Colonic mucosa (tissue), 4 donors: ENCODE measurements around the gene QPRT. TPM values are rescaled to one million over a fixed set of nuclear protein-coding genes. Genes with fewer than 3 reads are reported as not detected.
"Not testable (repeated sequence)": the region's sequence is repeated elsewhere in the genome, so short reads cannot be mapped to it uniquely, and the experiment has no call there.

ENCODE experiments used
- DNase-seq: peaks from one replicate; pipeline ENCODE4 v3.0.0-alpha.2; 2020
- H3K27ac ChIP-seq: fragments of 200-600 bp; one replicate; pipeline ENCODE4 v1.8.0; 2021
- H3K27me3 ChIP-seq: fragments of 200-600 bp; one replicate; pipeline ENCODE4 v1.8.0; 2021
- H3K36me3 ChIP-seq: fragments of 200-600 bp; one replicate; pipeline ENCODE4 v1.8.0; 2021
- H3K4me1 ChIP-seq: fragments of 200-600 bp; one replicate; pipeline ENCODE4 v1.8.0; 2021; ENCODE audit warnings: mild to moderate bottlenecking
- H3K4me3 ChIP-seq: fragments of 200-600 bp; one replicate; pipeline ENCODE4 v1.8.0; 2021
- H3K9ac ChIP-seq, 2 donors: one replicate each; pipeline ENCODE4 v1.7.0; 2013; ENCODE audit warnings: control low read depth in 2 of 2, low read depth in 2 of 2, low read length in 2 of 2
- H3K9me3 ChIP-seq: fragments of 200-600 bp; one replicate; pipeline ENCODE4 v1.8.0; 2021
- intact Hi-C: fragments of 100-400 bp; cut with DNase I; formaldehyde crosslinking; loops from one replicate; pipeline ENCODE4 v1.14.1; 2022
- total RNA-seq, 2 donors: library from RNA; stranded (reverse); fragmentation: NEBNext Ultra II Directional in 1 of 2; extraction: Animal tissue kit (Norgen Biotek cat#: 25700) in 1 of 2; gene quantifications; one replicate each; pipeline ENCODE4 v1.2.1, GENCODE V29; 2021
- TF ChIP-seq, protein P1 (sequence below): fragments of 200-600 bp; IDR thresholded peaks from one replicate; pipeline ENCODE4 v1.8.0; 2022; ENCODE audit warnings: antibody characterized with exemption, mild to moderate bottlenecking
- donor health status: healthy.
- donor health status: DM: no; HTN: no; CAD: no.
- donor health status: DM: no; HTN: no; CAD: no.

Gene QPRT
- total RNA-seq, 2 donors from 2014 or later: 54.7 to 102 TPM

DNA sequence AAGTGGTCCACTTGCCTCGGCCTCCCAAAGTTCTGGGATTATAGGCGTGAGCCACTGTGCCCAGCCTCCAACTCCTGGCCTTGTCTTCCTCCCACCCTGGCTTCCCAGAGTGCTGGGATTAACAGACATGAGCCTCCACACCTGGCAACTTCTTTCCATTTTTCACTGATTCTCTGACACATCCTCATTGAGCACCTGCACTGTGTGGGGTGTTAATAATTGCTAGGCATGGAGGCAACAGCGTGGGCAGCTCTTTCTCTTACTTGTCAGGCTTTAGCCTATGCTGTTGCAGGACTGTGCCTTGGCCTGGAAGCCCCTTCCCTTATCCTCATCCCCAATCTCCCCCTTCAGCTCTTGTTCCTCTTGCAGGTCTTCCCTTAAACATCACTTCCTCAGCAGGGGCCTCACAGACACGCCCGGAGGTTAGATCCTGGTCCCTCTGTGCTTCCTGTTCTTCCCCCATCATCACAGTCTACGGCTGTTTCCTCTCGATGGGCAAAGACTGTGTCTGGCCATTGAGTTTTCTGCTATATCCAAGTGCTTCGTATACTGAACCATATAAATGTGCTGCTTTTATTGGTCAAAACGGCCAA is 7.9 kb downstream of the QPRT start:
- Histone ChIP-seq H3K27ac (no peak overlapping the region), H3K9me3 (no peaks in the 10 kb centered on the region), H3K4me1 (no peaks in the 10 kb centered on the region), H3K9ac (no peak overlapping the region), H3K4me3 (no peak overlapping the region), H3K36me3 (no peaks in the 10 kb centered on the region), H3K27me3 (no peaks in the 10 kb centered on the region)
- DNase-seq: no peak
- intact Hi-C loops: no loop called here
- TF ChIP-seq, protein P1, sequence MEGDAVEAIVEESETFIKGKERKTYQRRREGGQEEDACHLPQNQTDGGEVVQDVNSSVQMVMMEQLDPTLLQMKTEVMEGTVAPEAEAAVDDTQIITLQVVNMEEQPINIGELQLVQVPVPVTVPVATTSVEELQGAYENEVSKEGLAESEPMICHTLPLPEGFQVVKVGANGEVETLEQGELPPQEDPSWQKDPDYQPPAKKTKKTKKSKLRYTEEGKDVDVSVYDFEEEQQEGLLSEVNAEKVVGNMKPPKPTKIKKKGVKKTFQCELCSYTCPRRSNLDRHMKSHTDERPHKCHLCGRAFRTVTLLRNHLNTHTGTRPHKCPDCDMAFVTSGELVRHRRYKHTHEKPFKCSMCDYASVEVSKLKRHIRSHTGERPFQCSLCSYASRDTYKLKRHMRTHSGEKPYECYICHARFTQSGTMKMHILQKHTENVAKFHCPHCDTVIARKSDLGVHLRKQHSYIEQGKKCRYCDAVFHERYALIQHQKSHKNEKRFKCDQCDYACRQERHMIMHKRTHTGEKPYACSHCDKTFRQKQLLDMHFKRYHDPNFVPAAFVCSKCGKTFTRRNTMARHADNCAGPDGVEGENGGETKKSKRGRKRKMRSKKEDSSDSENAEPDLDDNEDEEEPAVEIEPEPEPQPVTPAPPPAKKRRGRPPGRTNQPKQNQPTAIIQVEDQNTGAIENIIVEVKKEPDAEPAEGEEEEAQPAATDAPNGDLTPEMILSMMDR: no peak

DNA sequence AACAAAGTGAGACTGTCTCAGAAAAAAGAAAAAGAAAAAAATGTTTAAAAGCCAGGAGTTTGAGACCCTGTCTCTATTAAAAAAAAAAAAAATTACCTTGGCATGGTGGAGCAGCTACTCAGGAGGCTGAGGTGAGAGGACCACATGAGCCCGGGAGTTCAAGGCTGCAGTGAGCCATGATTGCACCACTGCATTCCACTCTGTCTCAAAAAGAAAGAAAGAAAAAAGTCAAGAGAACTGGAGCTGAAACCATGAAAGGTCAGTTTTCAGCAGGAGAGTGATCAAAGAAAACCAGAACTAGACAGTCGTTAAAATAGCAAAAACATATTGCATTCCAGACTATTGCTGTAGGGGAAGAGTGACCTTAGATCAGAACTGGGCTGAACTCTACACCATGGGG is 8.8 kb downstream of the QPRT start:
- intact Hi-C loops: no loop called here

DNA sequence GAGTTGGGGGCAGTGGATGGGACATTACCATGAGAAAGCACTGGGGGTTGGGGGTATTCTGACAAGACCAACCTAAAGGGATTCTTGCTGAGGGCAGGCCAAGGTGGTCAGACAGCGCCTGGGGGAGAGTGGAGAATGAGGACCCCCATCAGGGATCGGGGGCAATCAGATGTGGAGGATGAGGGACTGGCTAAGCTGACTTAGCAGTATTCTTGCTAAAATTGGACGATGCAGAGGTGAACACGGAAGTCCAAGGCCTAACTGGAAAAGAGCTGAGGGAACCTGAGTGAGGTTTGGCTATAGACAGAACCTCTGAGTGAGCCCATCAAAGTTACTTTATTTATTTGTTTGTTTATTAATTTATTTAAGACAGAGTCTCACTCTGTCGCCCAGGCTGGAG is 9.2 kb downstream of the QPRT start:
- Histone ChIP-seq H3K4me1 (no peaks in the 10 kb centered on the region), H3K27me3 (no peaks in the 10 kb centered on the region), H3K36me3 (no peaks in the 10 kb centered on the region), H3K27ac (no peak overlapping the region), H3K4me3 (no peak overlapping the region), H3K9ac (no peak overlapping the region), H3K9me3 (no peaks in the 10 kb centered on the region)
- intact Hi-C loops: no loop called here
- no peak for DNase-seq
- TF ChIP-seq, protein P1: no peak

More for the DNA sequence above, 8.8 kb downstream of the QPRT start:
- no peak overlapping the region for H3K27ac ChIP-seq
- H3K9ac ChIP-seq: no peak overlapping the region
- no peak overlapping the region for H3K4me3 ChIP-seq
- no peaks in the 10 kb centered on the region for H3K36me3 ChIP-seq
- no peaks in the 10 kb centered on the region for H3K27me3 ChIP-seq
- no peaks in the 10 kb centered on the region for H3K4me1 ChIP-seq
- H3K9me3 ChIP-seq: no peaks in the 10 kb centered on the region
- TF ChIP-seq, protein P1: no peak
- DNase-seq: no peak

DNA sequence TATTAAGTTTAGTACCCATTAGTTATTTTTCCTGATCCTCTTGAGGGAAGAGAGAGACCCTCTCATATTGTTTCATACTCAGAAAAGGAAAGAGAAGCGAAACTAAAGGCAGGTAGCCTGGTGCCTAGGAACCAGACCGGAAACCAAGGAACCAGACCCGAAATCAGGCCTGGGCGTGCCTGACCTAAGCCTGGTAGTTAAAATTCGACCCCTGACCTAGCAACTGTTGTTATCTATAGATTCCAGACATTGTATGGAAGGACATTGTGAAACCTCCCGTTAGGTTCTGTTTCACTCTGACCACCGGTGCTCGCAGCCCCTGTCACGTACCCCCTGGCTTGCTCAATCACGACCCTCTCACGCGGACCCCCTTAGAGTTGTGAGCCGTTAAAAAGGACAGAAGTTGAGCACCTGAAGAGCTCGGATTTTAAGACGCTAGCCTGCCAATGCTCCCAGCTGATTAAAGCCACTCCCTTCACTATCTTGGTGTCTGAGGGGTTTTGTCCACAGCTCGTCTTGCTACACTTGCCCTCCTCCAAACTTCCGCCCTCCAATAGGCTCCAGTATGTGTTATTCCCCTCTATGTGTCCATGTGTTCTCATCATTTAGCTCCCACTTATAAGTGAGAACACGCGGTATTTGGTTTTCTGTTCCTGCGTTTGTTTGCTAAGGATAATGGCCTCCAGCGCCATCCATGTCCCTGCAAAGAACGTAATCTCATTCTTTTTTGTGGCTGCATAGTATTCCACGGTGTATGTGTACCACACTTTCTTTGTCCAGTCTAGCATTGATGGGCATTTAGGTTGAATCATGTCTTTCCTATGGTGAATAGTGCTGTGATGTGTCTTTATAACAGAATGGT is 10.7 kb downstream of the QPRT start:
- not testable (repeated sequence) for H3K27me3 ChIP-seq, H3K36me3 ChIP-seq, H3K4me1 ChIP-seq, H3K9ac ChIP-seq, H3K27ac ChIP-seq, H3K4me3 ChIP-seq, H3K9me3 ChIP-seq, DNase-seq
- intact Hi-C loops: loop anchor here (10.0 kb wide), 1 partner anchor 165 kb away; no protein-coding TSS in a partner anchor

DNA sequence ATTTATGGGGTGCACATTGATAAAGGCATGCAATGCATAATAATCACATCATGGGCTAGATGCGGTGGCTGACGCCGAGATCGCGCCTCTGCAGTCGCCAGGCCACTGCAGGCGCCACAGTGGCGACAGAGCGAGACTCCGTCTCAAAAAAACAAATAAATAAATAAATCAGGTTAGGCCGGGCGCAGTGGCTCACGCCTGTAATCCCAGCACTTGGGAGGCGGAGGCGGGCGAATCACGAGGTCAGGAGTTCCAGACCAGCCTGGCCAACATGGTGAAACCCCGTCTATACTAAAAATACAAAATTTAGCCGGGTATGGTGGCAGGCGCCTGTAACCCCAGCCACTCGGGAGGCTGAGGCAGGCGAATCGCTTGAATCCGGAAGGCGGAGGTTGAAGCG is 13.6 kb downstream of the QPRT start:
- DNase-seq, H3K9me3 ChIP-seq, H3K9ac ChIP-seq, H3K4me1 ChIP-seq, H3K36me3 ChIP-seq, H3K27ac ChIP-seq, H3K4me3 ChIP-seq, H3K27me3 ChIP-seq: not testable (repeated sequence)
- intact Hi-C loops: loop anchor here (10.0 kb wide), 1 partner anchor 162 kb away; no protein-coding TSS in a partner anchor

DNA sequence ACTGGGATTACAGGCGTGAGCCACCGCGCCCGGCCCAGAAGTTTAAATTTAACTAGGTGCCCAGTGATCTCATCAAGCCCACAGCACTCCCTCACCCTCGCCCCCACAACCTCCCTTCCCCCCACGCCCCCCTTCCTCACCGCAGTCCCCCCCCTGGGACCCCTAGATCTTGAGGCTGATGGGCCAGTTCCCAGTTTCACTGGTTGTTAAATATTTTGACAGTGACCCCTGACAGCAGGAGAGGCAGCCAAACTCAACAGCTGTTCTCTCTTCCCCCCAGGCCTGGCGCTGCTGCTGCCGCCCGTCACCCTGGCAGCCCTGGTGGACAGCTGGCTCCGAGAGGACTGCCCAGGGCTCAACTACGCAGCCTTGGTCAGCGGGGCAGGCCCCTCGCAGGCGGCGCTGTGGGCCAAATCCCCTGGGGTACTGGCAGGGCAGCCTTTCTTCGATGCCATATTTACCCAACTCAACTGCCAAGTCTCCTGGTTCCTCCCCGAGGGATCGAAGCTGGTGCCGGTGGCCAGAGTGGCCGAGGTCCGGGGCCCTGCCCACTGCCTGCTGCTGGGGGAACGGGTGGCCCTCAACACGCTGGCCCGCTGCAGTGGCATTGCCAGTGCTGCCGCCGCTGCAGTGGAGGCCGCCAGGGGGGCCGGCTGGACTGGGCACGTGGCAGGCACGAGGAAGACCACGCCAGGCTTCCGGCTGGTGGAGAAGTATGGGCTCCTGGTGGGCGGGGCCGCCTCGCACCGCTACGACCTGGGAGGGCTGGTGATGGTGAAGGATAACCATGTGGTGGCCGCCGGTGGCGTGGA is 15.6 kb downstream of the QPRT start:
- DNase-seq: no peak
- H3K9ac ChIP-seq: no peak overlapping the region
- no peaks in the 10 kb centered on the region for H3K9me3 ChIP-seq
- no peaks in the 10 kb centered on the region for H3K4me1 ChIP-seq
- no peaks in the 10 kb centered on the region for H3K27me3 ChIP-seq
- H3K27ac ChIP-seq: no peak overlapping the region
- TF ChIP-seq, protein P1: no peak
- no peaks in the 10 kb centered on the region for H3K36me3 ChIP-seq
- H3K4me3 ChIP-seq: no peak overlapping the region
- intact Hi-C loops: loop anchor here (10.0 kb wide), 1 partner anchor 160 kb away; no protein-coding TSS in a partner anchor

DNA sequence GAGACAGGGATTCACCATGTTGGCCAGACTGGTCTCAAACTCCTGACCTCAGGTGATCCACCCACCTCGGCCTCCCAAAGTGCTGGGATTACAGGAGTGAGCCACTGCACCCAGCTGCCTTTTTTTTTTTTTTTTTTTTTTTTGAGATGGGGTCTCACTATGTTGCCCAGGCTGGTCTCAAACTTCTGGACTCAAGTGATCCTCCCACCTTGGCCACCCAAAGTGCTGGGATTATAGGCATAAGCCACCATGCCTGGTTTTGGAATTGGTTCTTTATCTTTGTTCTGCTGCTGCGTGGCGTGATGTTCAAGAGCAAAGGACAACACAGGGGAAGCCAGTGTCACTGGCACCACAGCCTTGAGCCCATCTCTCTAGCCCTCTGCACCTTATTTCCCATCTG is 16.7 kb downstream of the QPRT start:
- H3K9me3 ChIP-seq, H3K27ac ChIP-seq, H3K4me3 ChIP-seq, H3K4me1 ChIP-seq, H3K36me3 ChIP-seq, H3K27me3 ChIP-seq, H3K9ac ChIP-seq, DNase-seq: not testable (repeated sequence)
- intact Hi-C loops: loop anchor here (10.0 kb wide), 1 partner anchor 159 kb away; no protein-coding TSS in a partner anchor
